ENCODE data around the gene ANTXR2. TPM values are rescaled to one million over a fixed set of nuclear protein-coding genes. Genes with fewer than 3 reads are reported as not detected.

ANTXR2 gene
- total and polyA plus RNA-seq, 2 donors (not counting 3 experiments of a cell fraction or from before 2014, with no cell fraction given): 6.6 to 64.6 TPM

DNA sequence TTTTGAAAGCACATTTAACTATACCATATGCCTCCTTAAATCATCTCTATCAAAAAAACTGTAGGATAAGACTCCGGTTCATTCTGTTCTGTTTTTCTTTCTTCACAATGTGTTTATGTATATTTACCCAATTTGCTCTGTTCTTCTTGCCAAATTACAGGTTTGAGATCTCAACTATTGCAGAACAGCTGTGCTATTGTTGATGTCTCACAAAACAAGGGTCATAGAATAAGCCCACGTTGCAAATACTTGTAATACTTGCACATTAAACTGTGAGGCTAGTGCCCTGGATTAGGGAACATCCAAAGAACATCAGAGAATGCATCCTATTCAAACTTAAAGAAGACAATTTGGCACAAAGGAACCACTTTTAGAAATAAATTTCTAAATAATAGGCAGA, 45.4 kb downstream of the ANTXR2 start:
- intact Hi-C loops (cut with micrococcal nuclease): no loop called here
- H3K9me1 ChIP-seq (replicated peaks; ENCODE audit: control insufficient read depth, extremely low read depth, insufficient read depth, low read length): no peaks in the 10 kb centered on the region
- H3K79me2 ChIP-seq (ENCODE audit: control insufficient read depth, insufficient read depth, low read length): no peaks in the 10 kb centered on the region
- no peak overlapping the region for H3K27ac ChIP-seq (ENCODE audit: insufficient read depth, low read depth, low read length)
- no peaks in the 10 kb centered on the region for H3K27me3 ChIP-seq (ENCODE audit: control insufficient read depth in 2 of 2, insufficient read depth in 2 of 2, low read length in 2 of 2)
- CTCF ChIA-PET: no interaction called here
- no peak overlapping the region for H2AFZ ChIP-seq (ENCODE audit: low read depth, low read length)
- FAIRE-seq: no peak
- peaks cover 5% of the 10 kb centered on the region for H3K4me1 ChIP-seq (ENCODE audit: control insufficient read depth, extremely low read depth, insufficient read depth, low read length)
- no peak overlapping the region for H3K9ac ChIP-seq (replicated peaks; ENCODE audit: extremely low read depth, insufficient read depth, low read length)
- H3K9me3 ChIP-seq (replicated peaks; ENCODE audit: control insufficient read depth, insufficient read depth, low read length): no peaks in the 10 kb centered on the region
- TF ChIP-seq GATA2 (IDR thresholded peaks at IDR 0.05; ENCODE audit: insufficient read depth, insufficient read length, low read depth, low read length): no peak
- TF ChIP-seq MYC (IDR thresholded peaks at IDR 0.05; ENCODE audit: low read depth, low read length): no peak
- TF ChIP-seq FOS (IDR thresholded peaks at IDR 0.05; ENCODE audit: borderline replicate concordance, insufficient read depth, low read length): no peak
- no peak for TF ChIP-seq JUN (IDR thresholded peaks at IDR 0.05; ENCODE audit: borderline replicate concordance, insufficient read depth, insufficient read length, low read depth)
- no peak for TF ChIP-seq POLR2A (IDR thresholded peaks at IDR 0.05; ENCODE audit: low read depth, low read length)
- TF ChIP-seq EZH2 (IDR thresholded peaks at IDR 0.05; ENCODE audit: borderline replicate concordance, low read depth, low read length, severe bottlenecking): no peak
- TF ChIP-seq POLR2AphosphoS5 (IDR thresholded peaks at IDR 0.05; ENCODE audit: insufficient read depth, low read depth, low read length): no peak
- TF ChIP-seq, protein P1, sequence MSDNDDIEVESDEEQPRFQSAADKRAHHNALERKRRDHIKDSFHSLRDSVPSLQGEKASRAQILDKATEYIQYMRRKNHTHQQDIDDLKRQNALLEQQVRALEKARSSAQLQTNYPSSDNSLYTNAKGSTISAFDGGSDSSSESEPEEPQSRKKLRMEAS (IDR thresholded peaks at IDR 0.05; ENCODE audit: insufficient read depth, insufficient read length): no peak
- TF ChIP-seq, protein P2, sequence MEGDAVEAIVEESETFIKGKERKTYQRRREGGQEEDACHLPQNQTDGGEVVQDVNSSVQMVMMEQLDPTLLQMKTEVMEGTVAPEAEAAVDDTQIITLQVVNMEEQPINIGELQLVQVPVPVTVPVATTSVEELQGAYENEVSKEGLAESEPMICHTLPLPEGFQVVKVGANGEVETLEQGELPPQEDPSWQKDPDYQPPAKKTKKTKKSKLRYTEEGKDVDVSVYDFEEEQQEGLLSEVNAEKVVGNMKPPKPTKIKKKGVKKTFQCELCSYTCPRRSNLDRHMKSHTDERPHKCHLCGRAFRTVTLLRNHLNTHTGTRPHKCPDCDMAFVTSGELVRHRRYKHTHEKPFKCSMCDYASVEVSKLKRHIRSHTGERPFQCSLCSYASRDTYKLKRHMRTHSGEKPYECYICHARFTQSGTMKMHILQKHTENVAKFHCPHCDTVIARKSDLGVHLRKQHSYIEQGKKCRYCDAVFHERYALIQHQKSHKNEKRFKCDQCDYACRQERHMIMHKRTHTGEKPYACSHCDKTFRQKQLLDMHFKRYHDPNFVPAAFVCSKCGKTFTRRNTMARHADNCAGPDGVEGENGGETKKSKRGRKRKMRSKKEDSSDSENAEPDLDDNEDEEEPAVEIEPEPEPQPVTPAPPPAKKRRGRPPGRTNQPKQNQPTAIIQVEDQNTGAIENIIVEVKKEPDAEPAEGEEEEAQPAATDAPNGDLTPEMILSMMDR (IDR thresholded peaks at IDR 0.05; ENCODE audit: extremely low read depth in 1 of 2, insufficient read depth in 1 of 2, low read depth in 1 of 2, low read length in 2 of 2): no peak
- BruUV-seq (replicated peaks): no TSS peak
- POLR2A ChIA-PET: no interaction called here
- H3K4me3 ChIP-seq (replicated peaks in 1 of 3; ENCODE audit: insufficient read depth in 1 of 3, low read depth in 1 of 3, low read length in 3 of 3): no peak overlapping the region
- no peak for DNase-seq (ENCODE audit: low read depth, low spot score)
- no peaks in the 10 kb centered on the region for H4K20me1 ChIP-seq (replicated peaks; ENCODE audit: control insufficient read depth, extremely low read depth, insufficient read depth, low read length)
- H3K4me2 ChIP-seq (ENCODE audit: insufficient read depth, low read length): no peak overlapping the region
- no peaks in the 10 kb centered on the region for H3K36me3 ChIP-seq (ENCODE audit: control insufficient read depth in 2 of 2, extremely low read depth in 1 of 2, insufficient read depth in 2 of 2, low read length in 2 of 2)
- dilution Hi-C loops (cut with MboI; ENCODE audit: extremely low pct_ligation_motif_present, low sequenced_read_pairs): no loop called here

All from endothelial cell of umbilical vein (primary cell).